22Rv1 (cell line): Measurements from ENCODE around the gene PCCA.

Experiments used
- ZFX ChIP-seq: fragments of 450-650 bp; IDR thresholded peaks from 2 replicates; pipeline ENCODE4 v1.6.1; 2017; ENCODE audit warnings: antibody characterized with exemption, borderline replicate concordance
- TF ChIP-seq, protein P1 (sequence below): fragments of 450-650 bp; IDR thresholded peaks from 2 replicates; pipeline ENCODE4 v1.5.1; 2017; ENCODE audit warnings: mild to moderate bottlenecking

DNA sequence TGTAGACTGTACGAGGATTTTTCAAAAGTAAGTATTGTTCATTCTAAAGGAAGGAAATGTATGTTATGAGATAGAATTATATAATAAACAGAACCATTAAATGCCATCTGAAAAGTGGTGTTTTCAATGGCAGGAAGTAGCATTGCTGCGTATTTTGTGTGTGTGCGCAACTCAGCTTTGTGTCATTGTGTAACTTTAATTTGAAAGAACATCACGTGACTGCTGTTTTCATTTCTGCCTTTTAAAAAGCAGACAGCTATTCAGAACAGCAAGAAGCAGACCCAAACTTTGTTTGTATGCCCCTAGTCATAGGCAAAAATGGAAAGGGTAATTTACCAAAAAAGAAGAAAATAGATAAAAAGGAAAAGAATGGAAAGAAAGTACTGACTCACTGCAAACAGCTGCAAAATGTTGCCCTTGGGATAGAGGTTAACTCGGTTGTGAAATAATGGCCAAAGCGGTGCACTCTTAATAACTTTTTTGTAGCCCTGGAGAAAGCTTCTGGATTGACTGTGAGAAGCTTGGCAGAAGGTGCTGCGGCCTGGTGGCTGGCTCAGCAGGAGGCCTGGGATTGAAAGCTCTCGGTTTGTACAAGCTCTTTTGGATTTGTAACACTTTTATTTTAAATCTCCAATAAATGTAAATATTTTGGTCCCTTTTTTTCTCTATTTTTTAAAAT is 402.4 kb downstream of the PCCA start:
- TF ChIP-seq, protein P1, sequence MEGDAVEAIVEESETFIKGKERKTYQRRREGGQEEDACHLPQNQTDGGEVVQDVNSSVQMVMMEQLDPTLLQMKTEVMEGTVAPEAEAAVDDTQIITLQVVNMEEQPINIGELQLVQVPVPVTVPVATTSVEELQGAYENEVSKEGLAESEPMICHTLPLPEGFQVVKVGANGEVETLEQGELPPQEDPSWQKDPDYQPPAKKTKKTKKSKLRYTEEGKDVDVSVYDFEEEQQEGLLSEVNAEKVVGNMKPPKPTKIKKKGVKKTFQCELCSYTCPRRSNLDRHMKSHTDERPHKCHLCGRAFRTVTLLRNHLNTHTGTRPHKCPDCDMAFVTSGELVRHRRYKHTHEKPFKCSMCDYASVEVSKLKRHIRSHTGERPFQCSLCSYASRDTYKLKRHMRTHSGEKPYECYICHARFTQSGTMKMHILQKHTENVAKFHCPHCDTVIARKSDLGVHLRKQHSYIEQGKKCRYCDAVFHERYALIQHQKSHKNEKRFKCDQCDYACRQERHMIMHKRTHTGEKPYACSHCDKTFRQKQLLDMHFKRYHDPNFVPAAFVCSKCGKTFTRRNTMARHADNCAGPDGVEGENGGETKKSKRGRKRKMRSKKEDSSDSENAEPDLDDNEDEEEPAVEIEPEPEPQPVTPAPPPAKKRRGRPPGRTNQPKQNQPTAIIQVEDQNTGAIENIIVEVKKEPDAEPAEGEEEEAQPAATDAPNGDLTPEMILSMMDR: no peak
- no peak for TF ChIP-seq ZFX
